K562 (cell line): ENCODE data around the gene CPE. TPM values are rescaled to one million over a fixed set of nuclear protein-coding genes. Genes with fewer than 3 reads are reported as not detected.

ENCODE experiments used
- DMBX1 ChIP-seq: fragments of 250-450 bp; sonication (Bioruptor Pico); IDR thresholded peaks from 2 replicates; pipeline ENCODE4 v1.8.0; 2022; ENCODE audit warnings: inconsistent platforms, mild to moderate bottlenecking, moderate library complexity, borderline replicate concordance
- ETV1 ChIP-seq: fragments of 450-650 bp; conservative IDR thresholded peaks from 2 replicates; pipeline ENCODE4 v1.6.1; 2016; ENCODE audit warnings: missing genetic modification characterization, control low read depth, low read depth, missing compliant biosample characterization
- FOXK2 ChIP-seq, 2 experiments: fragments of 450-650 bp; IDR thresholded peaks in 1 of 2; conservative IDR thresholded peaks in 1 of 2; 2 replicates each; pipeline ENCODE4 v1.6.1; 2016; ENCODE audit warnings: low read depth in 2 of 2, mild to moderate bottlenecking in 1 of 2
- GATAD2A ChIP-seq: fragments of 450-650 bp; IDR thresholded peaks from 2 replicates; pipeline ENCODE4 v1.6.1; 2017
- MEF2D ChIP-seq: conservative IDR thresholded peaks from 2 replicates; pipeline ENCODE4 v1.6.1; 2016; ENCODE audit warnings: low read depth, missing genetic modification characterization, missing compliant biosample characterization
- NCOR1 ChIP-seq: fragments of 450-650 bp; IDR thresholded peaks from 2 replicates; pipeline ENCODE4 v1.6.1; 2016; ENCODE audit warnings: mild to moderate bottlenecking, moderate library complexity
- NFE2L1 ChIP-seq: fragments of 450-650 bp; IDR thresholded peaks from 2 replicates; pipeline ENCODE4 v1.6.1; 2016; ENCODE audit warnings: missing genetic modification characterization, low read depth, mild to moderate bottlenecking, missing compliant biosample characterization, moderate library complexity, borderline replicate concordance
- NR2C2 ChIP-seq, 2 experiments: fragments of 200-800 bp in 1 of 2; sonication (Bioruptor generic) in 1 of 2; sonication (generic) in 1 of 2; formaldehyde crosslinking in 1 of 2; IDR thresholded peaks; 2 replicates each; pipeline versions ENCODE4 v1.6.1 to v1.8.0; 2016 to 2022; ENCODE audit warnings: mild to moderate bottlenecking in 1 of 2, missing compliant biosample characterization in 1 of 2, missing genetic modification characterization in 1 of 2, missing genetic modification reagents in 1 of 2
- PTTG1 ChIP-seq: fragments of 450-650 bp; IDR thresholded peaks from 2 replicates; pipeline ENCODE4 v1.6.1; 2016; ENCODE audit warnings: low read depth, mild to moderate bottlenecking, missing genetic modification characterization, missing compliant biosample characterization
- RNF2 ChIP-seq: sonication (generic); IDR thresholded peaks from 2 replicates; pipeline ENCODE4 v1.6.1; 2016
- SMARCA4 ChIP-seq: fragments of 450-650 bp; IDR thresholded peaks from 2 replicates; pipeline ENCODE4 v1.6.1; 2016
- U2AF2 ChIP-seq: fragments of 200-400 bp; formaldehyde crosslinking; optimal IDR thresholded peaks from 2 replicates; pipeline ENCODE3; 2017; ENCODE audit warnings: low read depth, mild to moderate bottlenecking, low read length
- XRCC3 ChIP-seq: fragments of 450-650 bp; IDR thresholded peaks from 2 replicates; pipeline ENCODE4 v1.6.1; 2017; ENCODE audit warnings: mild to moderate bottlenecking, moderate library complexity
- YY1 ChIP-seq, 3 experiments: IDR thresholded peaks; 2 replicates each; pipeline ENCODE4 v1.6.1; 2011; ENCODE audit warnings: low read length in 2 of 3, mild to moderate bottlenecking in 2 of 3, moderate library complexity in 2 of 3, borderline replicate concordance in 1 of 3, control low read depth in 1 of 3, low read depth in 1 of 3; ENCODE audit not compliant: insufficient read depth in 3 of 3, insufficient replicate concordance in 2 of 3, control insufficient read depth in 1 of 3, insufficient read length in 1 of 3; ENCODE audit errors: extremely low read depth in 1 of 3
- ZNF436 ChIP-seq: fragments of 250-450, 450-650 bp; sonication (Bioruptor Pico); formaldehyde crosslinking; IDR thresholded peaks from 2 replicates; pipeline ENCODE4 v1.7.0; 2020; ENCODE audit warnings: mild to moderate bottlenecking
- polyA plus RNA-seq, 8 experiments: library from polyadenylated mRNA; depleted of rRNA in 4 of 8; stranded (reverse) in 5 of 8; unstranded in 3 of 8; fragments of >200 nt; fragmentation: Nextera tagmentation in 2 of 8; fragmentation: Illumina TruSeq in 1 of 8; extraction: Ambion mirVana in 2 of 8; extraction: Trizol in 1 of 8; gene quantifications; 2 replicates each; pipeline versions ENCODE4 v1.2.1 to v1.2.3, GENCODE V29; 2011 to 2014; ENCODE audit warnings: inconsistent platforms in 1 of 8, missing spikeins in 1 of 8
- total RNA-seq, 7 experiments: library from RNA; depleted of rRNA in 6 of 7; stranded (reverse); fragments of >200 nt in 6 of 7; fragmentation: Illumina TruSeq in 2 of 7; extraction: Trizol in 2 of 7; gene quantifications; 2 replicates each; pipeline versions ENCODE4 v1.2.1 to v1.2.3, GENCODE V29; 2011 to 2021; ENCODE audit warnings: low replicate concordance in 1 of 7
- TF ChIP-seq, protein P1 (sequence below): IDR thresholded peaks from 2 replicates; pipeline ENCODE4 v1.6.1; 2012; ENCODE audit warnings: low read depth, low read length, improper control_type of control experiment, borderline replicate concordance
- TF ChIP-seq, protein P2 (sequence below): fragments of 250-450 bp; sonication (Bioruptor Pico); IDR thresholded peaks from 2 replicates; pipeline ENCODE4 v1.4.0; 2020
- TF ChIP-seq, protein P3 (sequence below): fragments of 450-650 bp; IDR thresholded peaks from 2 replicates; pipeline ENCODE4 v1.6.1; 2017; ENCODE audit warnings: mild to moderate bottlenecking, moderate library complexity
- TF ChIP-seq, protein P4 (sequence below): fragments of 250-450 bp; sonication (Bioruptor Pico); IDR thresholded peaks from 2 replicates; pipeline ENCODE4 v1.5.0; 2021; ENCODE audit warnings: mild to moderate bottlenecking, borderline replicate concordance

The CPE gene
- total and polyA plus RNA-seq, 9 of the 15 experiments (the other 6 are each of a cell fraction or from before 2014, with no cell fraction given): 0.04 to 0.16 (median 0.06) TPM; not detected in 4

DNA sequence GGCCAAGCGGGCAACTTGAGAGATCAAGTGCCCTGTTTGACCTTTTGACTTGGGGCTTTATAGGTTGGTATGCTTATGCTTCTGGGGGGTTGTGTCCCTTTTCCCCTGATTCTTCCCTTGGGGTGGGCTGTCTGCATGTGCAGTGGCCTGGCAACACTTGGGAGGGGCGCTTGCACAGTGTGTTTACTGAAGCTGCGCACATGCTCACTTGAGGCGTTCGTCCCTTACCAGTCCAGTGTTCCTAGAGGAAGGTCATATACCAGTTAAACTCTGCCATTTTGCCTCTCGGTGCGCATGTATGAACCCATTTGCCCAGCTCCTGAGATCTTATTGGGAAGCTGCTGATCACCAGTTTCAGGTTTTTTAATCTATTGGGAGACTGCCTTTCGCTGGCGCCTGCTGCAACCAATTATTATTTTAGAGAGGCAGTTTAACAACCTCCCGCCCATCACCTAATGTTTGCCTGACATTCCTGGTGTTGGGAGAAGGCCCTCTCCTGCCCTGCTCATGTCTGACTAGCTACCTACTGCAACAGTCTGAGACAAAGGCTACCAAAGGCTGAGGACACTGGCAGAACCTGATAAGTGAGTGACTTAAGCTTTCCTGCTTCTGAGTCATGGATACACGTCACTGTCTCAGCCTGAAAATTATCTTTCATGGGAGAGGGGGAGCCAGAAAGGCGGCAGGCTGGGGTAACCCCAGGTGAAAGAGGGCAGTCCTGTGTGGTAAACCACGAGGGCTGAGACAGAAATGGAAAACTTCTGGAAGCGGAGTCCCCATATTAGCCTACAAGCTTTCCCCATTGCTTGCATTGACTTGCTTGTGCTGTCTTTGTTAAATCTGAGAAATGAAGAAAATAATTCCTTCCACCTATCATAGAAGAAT, 97.6 kb downstream of the CPE start (continued):
- TF ChIP-seq, protein P1, sequence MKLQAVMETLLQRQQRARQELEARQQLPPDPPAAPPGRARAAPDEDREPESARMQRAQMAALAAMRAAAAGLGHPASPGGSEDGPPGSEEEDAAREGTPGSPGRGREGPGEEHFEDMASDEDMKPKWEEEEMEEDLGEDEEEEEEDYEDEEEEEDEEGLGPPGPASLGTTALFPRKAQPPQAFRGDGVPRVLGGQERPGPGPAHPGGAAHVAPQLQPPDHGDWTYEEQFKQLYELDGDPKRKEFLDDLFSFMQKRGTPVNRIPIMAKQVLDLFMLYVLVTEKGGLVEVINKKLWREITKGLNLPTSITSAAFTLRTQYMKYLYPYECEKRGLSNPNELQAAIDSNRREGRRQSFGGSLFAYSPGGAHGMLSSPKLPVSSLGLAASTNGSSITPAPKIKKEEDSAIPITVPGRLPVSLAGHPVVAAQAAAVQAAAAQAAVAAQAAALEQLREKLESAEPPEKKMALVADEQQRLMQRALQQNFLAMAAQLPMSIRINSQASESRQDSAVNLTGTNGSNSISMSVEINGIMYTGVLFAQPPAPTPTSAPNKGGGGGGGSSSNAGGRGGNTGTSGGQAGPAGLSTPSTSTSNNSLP: 0 out of 2 replicates have a peak, but pooled peaks have one; percentile 29
- TF ChIP-seq NFE2L1 (tag): no peak
- TF ChIP-seq, protein P2, sequence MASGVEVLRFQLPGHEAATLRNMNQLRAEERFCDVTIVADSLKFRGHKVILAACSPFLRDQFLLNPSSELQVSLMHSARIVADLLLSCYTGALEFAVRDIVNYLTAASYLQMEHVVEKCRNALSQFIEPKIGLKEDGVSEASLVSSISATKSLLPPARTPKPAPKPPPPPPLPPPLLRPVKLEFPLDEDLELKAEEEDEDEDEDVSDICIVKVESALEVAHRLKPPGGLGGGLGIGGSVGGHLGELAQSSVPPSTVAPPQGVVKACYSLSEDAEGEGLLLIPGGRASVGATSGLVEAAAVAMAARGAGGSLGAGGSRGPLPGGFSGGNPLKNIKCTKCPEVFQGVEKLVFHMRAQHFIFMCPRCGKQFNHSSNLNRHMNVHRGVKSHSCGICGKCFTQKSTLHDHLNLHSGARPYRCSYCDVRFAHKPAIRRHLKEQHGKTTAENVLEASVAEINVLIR: peak; percentile 65
- peak; percentile 54; the same call in 1 of the 2 replicates for TF ChIP-seq RNF2
- TF ChIP-seq DMBX1 (CRISPR knock-in tag): peak; percentile 61; the same call in 1 of the 2 replicates
- peak; percentile 92 for TF ChIP-seq NCOR1
- TF ChIP-seq, protein P3, sequence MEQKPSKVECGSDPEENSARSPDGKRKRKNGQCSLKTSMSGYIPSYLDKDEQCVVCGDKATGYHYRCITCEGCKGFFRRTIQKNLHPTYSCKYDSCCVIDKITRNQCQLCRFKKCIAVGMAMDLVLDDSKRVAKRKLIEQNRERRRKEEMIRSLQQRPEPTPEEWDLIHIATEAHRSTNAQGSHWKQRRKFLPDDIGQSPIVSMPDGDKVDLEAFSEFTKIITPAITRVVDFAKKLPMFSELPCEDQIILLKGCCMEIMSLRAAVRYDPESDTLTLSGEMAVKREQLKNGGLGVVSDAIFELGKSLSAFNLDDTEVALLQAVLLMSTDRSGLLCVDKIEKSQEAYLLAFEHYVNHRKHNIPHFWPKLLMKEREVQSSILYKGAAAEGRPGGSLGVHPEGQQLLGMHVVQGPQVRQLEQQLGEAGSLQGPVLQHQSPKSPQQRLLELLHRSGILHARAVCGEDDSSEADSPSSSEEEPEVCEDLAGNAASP: peak; percentile 90
- TF ChIP-seq U2AF2: no peak
- 0 out of 4 replicates have a peak, but pooled peaks of 1 of the 2 experiments have one; percentile 33 for TF ChIP-seq FOXK2 (conservative IDR thresholded peaks at IDR 0.05 in 1 of 2, IDR thresholded peaks at IDR 0.05 in 1 of 2; ENCODE audit: low read depth in 2 of 2)
- TF ChIP-seq PTTG1 (tag): peak; percentile 14; the same call in 1 of the 2 replicates
- peak in 1 of 3 experiments; percentile 13 for TF ChIP-seq YY1 (IDR thresholded peaks at IDR 0.05; ENCODE audit: borderline replicate concordance in 1 of 3, control insufficient read depth in 1 of 3, extremely low read depth in 1 of 3, insufficient read depth in 3 of 3, insufficient read length in 1 of 3, insufficient replicate concordance in 2 of 3, low read depth in 1 of 3, low read length in 2 of 3)
- peak; percentile 57 for TF ChIP-seq ETV1
- TF ChIP-seq MEF2D (tag): no peak
- TF ChIP-seq ZNF436: no peak
- peak; percentile 95 for TF ChIP-seq SMARCA4
- TF ChIP-seq, protein P4, sequence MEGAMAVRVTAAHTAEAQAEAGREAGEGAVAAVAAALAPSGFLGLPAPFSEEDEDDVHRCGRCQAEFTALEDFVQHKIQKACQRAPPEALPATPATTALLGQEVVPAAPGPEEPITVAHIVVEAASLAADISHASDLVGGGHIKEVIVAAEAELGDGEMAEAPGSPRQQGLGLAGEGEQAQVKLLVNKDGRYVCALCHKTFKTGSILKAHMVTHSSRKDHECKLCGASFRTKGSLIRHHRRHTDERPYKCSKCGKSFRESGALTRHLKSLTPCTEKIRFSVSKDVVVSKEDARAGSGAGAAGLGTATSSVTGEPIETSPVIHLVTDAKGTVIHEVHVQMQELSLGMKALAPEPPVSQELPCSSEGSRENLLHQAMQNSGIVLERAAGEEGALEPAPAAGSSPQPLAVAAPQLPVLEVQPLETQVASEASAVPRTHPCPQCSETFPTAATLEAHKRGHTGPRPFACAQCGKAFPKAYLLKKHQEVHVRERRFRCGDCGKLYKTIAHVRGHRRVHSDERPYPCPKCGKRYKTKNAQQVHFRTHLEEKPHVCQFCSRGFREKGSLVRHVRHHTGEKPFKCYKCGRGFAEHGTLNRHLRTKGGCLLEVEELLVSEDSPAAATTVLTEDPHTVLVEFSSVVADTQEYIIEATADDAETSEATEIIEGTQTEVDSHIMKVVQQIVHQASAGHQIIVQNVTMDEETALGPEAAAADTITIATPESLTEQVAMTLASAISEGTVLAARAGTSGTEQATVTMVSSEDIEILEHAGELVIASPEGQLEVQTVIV (CRISPR knock-in tag): no peak
- 0 out of 2 replicates have a peak, but pooled peaks have one; percentile 49 for TF ChIP-seq GATAD2A
- TF ChIP-seq NR2C2 (CRISPR knock-in tag; IDR thresholded peaks at IDR 0.05): no peak
- TF ChIP-seq NR2C2 (tag; IDR thresholded peaks at IDR 0.05): peak; percentile 58
- no peak for TF ChIP-seq XRCC3
